Fibroblast of mammary gland (primary cell): Measurements from ENCODE around the gene SORCS1.

ENCODE experiments used
- DNase-seq: peaks from one replicate; pipeline ENCODE4 v3.0.0-alpha.2; 2010; ENCODE audit warnings: low read depth
- H3K4me3 ChIP-seq: 2 replicates; pipeline ENCODE4 v1.5.1; 2011; ENCODE audit warnings: low read depth, mild to moderate bottlenecking, low read length, moderate library complexity; ENCODE audit not compliant: control insufficient read depth
- TF ChIP-seq, protein P1 (sequence below): conservative IDR thresholded peaks from 2 replicates; pipeline ENCODE4 v1.5.1; 2011; ENCODE audit warnings: low read depth, low read length, inconsistent platforms; ENCODE audit not compliant: control insufficient read depth, insufficient read depth

The SORCS1 gene

DNA sequence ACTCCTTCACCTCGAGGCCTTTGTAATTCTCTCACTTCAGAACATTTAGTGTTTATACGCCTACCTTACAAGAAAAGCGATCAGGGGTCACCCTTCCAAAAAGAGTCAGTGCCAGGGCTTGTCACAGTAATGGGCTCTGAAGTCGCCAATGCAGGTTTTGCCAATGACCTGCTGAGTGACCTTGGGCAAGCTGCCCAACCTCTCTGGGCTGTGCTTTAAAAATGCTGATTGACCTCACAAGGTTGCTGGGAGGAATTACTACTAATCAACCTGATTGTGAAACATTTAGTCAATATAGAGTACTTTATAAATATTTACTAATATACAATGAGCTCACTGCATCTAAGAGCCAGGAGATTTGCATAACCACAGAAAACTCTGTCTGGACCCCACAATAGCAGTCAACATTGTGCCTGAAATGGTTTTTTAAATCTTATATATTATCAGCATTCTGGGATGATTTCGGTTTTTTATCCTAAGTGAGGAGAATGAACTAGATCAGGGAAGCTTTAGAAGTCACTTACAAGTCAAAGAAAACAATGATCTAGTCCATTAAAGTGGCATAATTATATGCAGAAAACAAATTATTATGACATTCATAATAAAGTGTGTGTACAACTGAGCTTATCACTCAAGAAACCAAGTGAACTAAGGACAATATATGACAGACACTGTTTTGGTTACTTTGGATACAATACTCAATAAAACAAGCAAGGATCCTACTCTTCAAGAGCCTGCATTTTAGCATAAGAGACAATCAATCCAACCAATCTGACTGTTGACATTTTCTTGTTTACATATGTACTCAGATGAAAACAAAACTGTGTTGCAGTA is 290.5 kb downstream of the SORCS1 start:
- no peak for DNase-seq
- no peak overlapping the region for H3K4me3 ChIP-seq
- TF ChIP-seq, protein P1, sequence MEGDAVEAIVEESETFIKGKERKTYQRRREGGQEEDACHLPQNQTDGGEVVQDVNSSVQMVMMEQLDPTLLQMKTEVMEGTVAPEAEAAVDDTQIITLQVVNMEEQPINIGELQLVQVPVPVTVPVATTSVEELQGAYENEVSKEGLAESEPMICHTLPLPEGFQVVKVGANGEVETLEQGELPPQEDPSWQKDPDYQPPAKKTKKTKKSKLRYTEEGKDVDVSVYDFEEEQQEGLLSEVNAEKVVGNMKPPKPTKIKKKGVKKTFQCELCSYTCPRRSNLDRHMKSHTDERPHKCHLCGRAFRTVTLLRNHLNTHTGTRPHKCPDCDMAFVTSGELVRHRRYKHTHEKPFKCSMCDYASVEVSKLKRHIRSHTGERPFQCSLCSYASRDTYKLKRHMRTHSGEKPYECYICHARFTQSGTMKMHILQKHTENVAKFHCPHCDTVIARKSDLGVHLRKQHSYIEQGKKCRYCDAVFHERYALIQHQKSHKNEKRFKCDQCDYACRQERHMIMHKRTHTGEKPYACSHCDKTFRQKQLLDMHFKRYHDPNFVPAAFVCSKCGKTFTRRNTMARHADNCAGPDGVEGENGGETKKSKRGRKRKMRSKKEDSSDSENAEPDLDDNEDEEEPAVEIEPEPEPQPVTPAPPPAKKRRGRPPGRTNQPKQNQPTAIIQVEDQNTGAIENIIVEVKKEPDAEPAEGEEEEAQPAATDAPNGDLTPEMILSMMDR, result no peak

DNA sequence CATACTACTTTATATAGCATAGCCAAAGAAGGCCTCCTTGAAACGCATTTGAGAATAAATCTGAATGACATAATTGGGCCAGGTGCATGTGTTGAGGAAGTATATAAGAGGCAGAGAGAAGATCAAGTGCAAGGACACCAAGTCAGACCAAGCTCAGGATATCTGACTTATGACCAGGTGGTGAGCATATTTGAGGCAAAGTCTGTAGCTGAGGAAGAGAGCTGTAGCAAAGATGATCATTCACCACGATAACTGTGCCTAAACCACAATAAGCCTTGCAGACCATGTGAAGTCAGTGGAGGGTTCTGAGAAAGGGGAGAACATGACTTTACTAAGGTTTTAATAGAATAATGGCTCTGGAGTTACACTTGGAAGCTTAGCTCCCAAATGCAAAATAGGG is 292.3 kb downstream of the SORCS1 start:
- no peak for DNase-seq
- no peak overlapping the region for H3K4me3 ChIP-seq
- TF ChIP-seq, protein P1, result no peak

DNA sequence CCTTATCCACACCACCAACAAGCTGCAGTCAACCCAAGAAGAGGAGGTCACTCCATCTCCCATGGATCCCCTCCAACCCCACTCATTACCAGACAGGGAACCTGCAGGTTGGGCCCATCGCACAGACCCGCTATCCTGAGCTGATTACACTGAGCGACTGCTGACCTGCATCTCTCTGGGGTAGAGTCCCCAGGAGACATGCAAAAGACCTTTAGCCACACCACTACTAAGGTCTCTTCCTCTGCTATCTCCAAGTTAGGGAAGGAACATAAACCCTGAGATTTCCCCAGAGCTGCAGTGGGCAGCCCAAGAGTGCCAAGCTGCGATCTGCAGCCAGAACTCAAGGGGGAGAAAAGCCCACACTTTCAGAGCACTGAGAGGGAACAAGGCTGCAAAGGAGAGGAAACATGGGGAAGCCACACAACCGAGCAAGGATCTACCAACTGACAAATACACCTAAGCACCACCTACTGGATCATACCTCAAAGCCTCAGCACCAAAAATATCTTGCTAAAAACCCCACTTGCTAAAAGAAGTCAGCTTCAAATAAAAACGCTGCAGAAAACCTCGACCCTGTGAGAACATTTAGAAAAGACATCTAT is 298.2 kb downstream of the SORCS1 start:
- no peak for DNase-seq
- no peak overlapping the region for H3K4me3 ChIP-seq
- TF ChIP-seq, protein P1, result no peak

DNA sequence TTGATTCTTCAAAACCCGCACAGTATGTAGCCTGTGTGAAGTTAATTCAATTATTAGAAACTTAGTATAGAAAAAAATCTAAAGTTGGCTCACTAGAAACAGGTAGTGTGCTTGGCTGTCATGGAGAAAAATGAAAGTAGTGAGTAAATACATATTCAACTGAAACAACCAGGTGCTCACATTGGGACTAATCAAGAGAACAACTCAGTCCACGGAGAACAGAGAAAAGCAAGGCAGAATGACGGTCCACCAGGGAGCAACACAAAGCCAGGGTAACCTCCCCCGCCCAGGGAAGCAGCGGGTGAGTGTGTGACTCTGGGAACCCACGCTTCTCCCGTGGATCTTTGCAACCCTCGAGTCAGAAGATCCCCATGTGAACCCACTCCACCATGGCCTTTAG is 300.5 kb downstream of the SORCS1 start:
- H3K4me3 ChIP-seq, result no peak overlapping the region
- TF ChIP-seq, protein P1, result no peak
- DNase-seq, result no peak

DNA sequence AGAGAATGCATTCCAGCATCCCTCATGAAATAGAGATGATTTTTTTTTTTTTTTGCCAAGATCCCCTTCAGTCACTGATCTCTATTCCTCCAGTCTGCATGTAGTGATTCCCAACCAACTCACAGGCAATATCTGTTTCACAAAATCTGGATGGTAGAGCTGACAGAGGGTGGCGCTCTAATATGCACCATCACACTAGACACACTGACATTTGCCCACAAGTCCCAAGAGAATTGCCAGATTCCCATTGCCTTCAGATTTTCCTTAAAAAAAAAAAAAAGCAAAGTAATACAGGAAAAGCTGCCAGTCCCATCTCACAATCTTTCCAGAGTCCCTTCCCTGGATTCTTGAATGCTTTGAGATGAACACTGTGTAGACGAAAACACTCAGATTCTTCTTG is 301.0 kb downstream of the SORCS1 start:
- TF ChIP-seq, protein P1, result no peak
- no peak for DNase-seq
- H3K4me3 ChIP-seq, result no peak overlapping the region

DNA sequence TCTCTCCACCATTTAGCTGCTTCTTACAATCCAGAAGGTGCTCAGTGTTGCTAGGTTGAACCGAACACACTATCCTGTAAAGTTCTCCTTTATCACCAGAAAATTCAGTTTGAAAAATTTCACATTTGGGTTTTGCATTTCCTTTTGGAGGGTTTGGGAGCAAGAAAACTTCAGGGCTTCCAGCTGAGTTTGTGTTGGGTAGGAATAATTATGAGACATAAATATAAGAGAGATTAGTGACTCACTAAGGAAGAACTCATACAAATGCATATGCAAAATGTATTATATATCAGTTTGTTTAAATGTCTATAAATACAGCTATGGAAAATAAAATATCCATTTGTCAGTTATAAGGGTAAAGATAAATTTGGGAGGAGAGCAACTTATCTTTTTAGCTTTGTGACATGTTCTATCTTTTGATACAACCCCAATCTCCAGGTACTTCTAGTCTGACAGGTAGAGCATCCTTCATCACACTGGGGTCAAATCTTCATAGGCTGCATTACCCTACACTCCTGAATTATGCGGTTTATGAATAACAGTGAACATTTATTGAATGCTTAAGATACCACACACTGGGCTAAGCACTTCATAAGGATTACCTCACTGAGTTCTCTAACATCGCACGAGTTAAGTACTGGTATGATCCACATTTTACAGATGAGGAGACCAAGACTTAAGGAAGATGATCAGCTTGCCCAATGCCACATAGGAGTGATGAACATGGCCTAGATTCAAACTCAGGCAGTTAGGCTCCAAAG is 304.4 kb downstream of the SORCS1 start:
- no peak overlapping the region for H3K4me3 ChIP-seq
- DNase-seq, result no peak
- TF ChIP-seq, protein P1, result no peak
